GM23338 (cell line): ENCODE results near the gene RBP2. TPM values are rescaled to one million over a fixed set of nuclear protein-coding genes. Genes with fewer than 3 reads are reported as not detected.
A peak's percentile ranks its signal among the peaks of the same experiment; 100 is the strongest.

Source experiments
- ATAC-seq: fragments of 200-7000 bp; cut with Tn5 transposase; 3 replicates; pipeline ENCODE4 v1.9.1; 2020
- DNase-seq: peaks from one replicate; pipeline ENCODE4 v3.0.0-alpha.2; 2015; ENCODE audit warnings: low spot score
- H2AFZ ChIP-seq: fragments of 200-600 bp; sonication (generic); 2 replicates; pipeline ENCODE4 v1.8.0; 2016; ENCODE audit warnings: antibody characterized with exemption, mild to moderate bottlenecking, moderate library complexity
- H3F3A ChIP-seq: fragments of 200-600 bp; sonication (generic); replicated peaks from 2 replicates; pipeline ENCODE4 v1.8.0; 2017; ENCODE audit warnings: antibody characterized with exemption, mixed run types, low read depth
- H3K27ac ChIP-seq: fragments of 200-600 bp; sonication (generic); 2 replicates; pipeline ENCODE4 v1.6.1; 2016; ENCODE audit warnings: low read depth
- H3K27me3 ChIP-seq: fragments of 200-600 bp; sonication (generic); 2 replicates; pipeline ENCODE4 v1.8.0; 2016; ENCODE audit warnings: mild to moderate bottlenecking, mixed run types, moderate library complexity; ENCODE audit not compliant: insufficient read depth
- H3K36me3 ChIP-seq: fragments of 200-600 bp; sonication (generic); 2 replicates; pipeline ENCODE4 v1.8.0; 2016; ENCODE audit warnings: mild to moderate bottlenecking; ENCODE audit not compliant: insufficient read depth
- H3K4me1 ChIP-seq: fragments of 200-600 bp; sonication (generic); 2 replicates; pipeline ENCODE4 v1.8.0; 2016; ENCODE audit warnings: mild to moderate bottlenecking, moderate library complexity; ENCODE audit not compliant: insufficient read depth
- H3K4me2 ChIP-seq: fragments of 200-600 bp; sonication (generic); 2 replicates; pipeline ENCODE4 v1.7.1; 2017; ENCODE audit warnings: mixed run types
- H3K4me3 ChIP-seq: fragments of 200-600 bp; sonication (generic); 2 replicates; pipeline ENCODE4 v1.6.1; 2016; ENCODE audit warnings: mixed run types
- H3K79me2 ChIP-seq: fragments of 200-600 bp; sonication (generic); replicated peaks from 2 replicates; pipeline ENCODE4 v1.8.0; 2017; ENCODE audit warnings: mild to moderate bottlenecking; ENCODE audit not compliant: insufficient read depth
- H3K9me2 ChIP-seq: fragments of 200-600 bp; sonication (generic); 2 replicates; pipeline ENCODE4 v1.8.0; 2017; ENCODE audit not compliant: insufficient read depth
- H4K20me1 ChIP-seq: fragments of 200-600 bp; sonication (generic); replicated peaks from 2 replicates; pipeline ENCODE4 v1.8.0; 2017; ENCODE audit warnings: mild to moderate bottlenecking; ENCODE audit not compliant: insufficient read depth
- H3K27ac Mint-ChIP-seq: 2 replicates; pipeline ENCODE4 v1.8.0; 2020; ENCODE audit warnings: inconsistent platforms, mild to moderate bottlenecking, moderate library complexity, mixed read lengths
- H3K27me3 Mint-ChIP-seq: 3 replicates; pipeline ENCODE4 v1.8.0; 2022; ENCODE audit warnings: low read depth, mild to moderate bottlenecking, moderate library complexity, mixed read lengths, inconsistent platforms; ENCODE audit not compliant: insufficient read depth, poor library complexity
- H3K36me3 Mint-ChIP-seq: 3 replicates; pipeline ENCODE4 v1.8.0; 2021; ENCODE audit warnings: low read depth, mild to moderate bottlenecking, inconsistent platforms, moderate library complexity, mixed read lengths
- H3K4me1 Mint-ChIP-seq: 3 replicates; pipeline ENCODE4 v1.8.0; 2020; ENCODE audit warnings: mild to moderate bottlenecking, inconsistent platforms, mixed read lengths
- H3K4me3 Mint-ChIP-seq: 3 replicates; pipeline ENCODE4 v1.8.0; 2021; ENCODE audit warnings: moderate library complexity, mild to moderate bottlenecking, inconsistent platforms, mixed read lengths
- H3K9me3 Mint-ChIP-seq: 3 replicates; pipeline ENCODE4 v1.8.0; 2020; ENCODE audit warnings: moderate library complexity, mild to moderate bottlenecking, inconsistent platforms, mixed read lengths
- CREB1 ChIP-seq: fragments of 250-450 bp; sonication (Bioruptor Pico); IDR thresholded peaks from 2 replicates; pipeline ENCODE4 v1.5.0; 2020; ENCODE audit warnings: low read depth, mild to moderate bottlenecking, moderate library complexity
- ETS1 ChIP-seq: IDR thresholded peaks from 2 replicates; pipeline ENCODE4 v1.6.1; 2016; ENCODE audit warnings: antibody characterized with exemption
- EZH2phosphoT487 ChIP-seq: fragments of 200-600 bp; sonication (generic); IDR thresholded peaks from one replicate; pipeline ENCODE4 v1.8.1; 2018; ENCODE audit warnings: antibody characterized with exemption; ENCODE audit not compliant: unreplicated experiment
- NANOG ChIP-seq: IDR thresholded peaks from 2 replicates; pipeline ENCODE4 v1.6.1; 2016; ENCODE audit warnings: antibody characterized with exemption, borderline replicate concordance
- POLR2AphosphoS5 ChIP-seq: IDR thresholded peaks from 2 replicates; pipeline ENCODE4 v1.6.1; 2016; ENCODE audit warnings: antibody characterized with exemption, low read depth
- REST ChIP-seq: IDR thresholded peaks from one replicate; pipeline ENCODE4 v1.6.1; 2018; ENCODE audit warnings: antibody characterized with exemption; ENCODE audit not compliant: unreplicated experiment
- STAT1 ChIP-seq: IDR thresholded peaks from one replicate; pipeline ENCODE4 v1.6.1; 2016; ENCODE audit warnings: antibody characterized with exemption; ENCODE audit not compliant: unreplicated experiment
- polyA plus RNA-seq: library from polyadenylated mRNA; unstranded; fragments of >200 nt; fragmentation: Nextera tagmentation; extraction: Ambion mirVana; gene quantifications from 2 replicates; pipeline ENCODE4 v1.2.1, GENCODE V29; 2016
- total RNA-seq: library from RNA; depleted of rRNA; stranded (reverse); fragments of >200 nt; shearing (Covaris generic); gene quantifications from 2 replicates; pipeline ENCODE4 v1.2.3, GENCODE V29; 2014
- TF ChIP-seq, protein P1 (sequence below), 2 experiments: fragments of 200-600 bp in 1 of 2; sonication (generic) in 1 of 2; conservative IDR thresholded peaks; 2 replicates each; pipeline versions ENCODE4 v1.5.1 to v1.6.1; 2016 to 2017; ENCODE audit warnings: antibody characterized with exemption in 2 of 2, low read depth in 2 of 2, mild to moderate bottlenecking in 2 of 2, moderate library complexity in 1 of 2

Gene RBP2
- total and polyA plus RNA-seq, 2 experiments from 2014 or later, result not detected

DNA sequence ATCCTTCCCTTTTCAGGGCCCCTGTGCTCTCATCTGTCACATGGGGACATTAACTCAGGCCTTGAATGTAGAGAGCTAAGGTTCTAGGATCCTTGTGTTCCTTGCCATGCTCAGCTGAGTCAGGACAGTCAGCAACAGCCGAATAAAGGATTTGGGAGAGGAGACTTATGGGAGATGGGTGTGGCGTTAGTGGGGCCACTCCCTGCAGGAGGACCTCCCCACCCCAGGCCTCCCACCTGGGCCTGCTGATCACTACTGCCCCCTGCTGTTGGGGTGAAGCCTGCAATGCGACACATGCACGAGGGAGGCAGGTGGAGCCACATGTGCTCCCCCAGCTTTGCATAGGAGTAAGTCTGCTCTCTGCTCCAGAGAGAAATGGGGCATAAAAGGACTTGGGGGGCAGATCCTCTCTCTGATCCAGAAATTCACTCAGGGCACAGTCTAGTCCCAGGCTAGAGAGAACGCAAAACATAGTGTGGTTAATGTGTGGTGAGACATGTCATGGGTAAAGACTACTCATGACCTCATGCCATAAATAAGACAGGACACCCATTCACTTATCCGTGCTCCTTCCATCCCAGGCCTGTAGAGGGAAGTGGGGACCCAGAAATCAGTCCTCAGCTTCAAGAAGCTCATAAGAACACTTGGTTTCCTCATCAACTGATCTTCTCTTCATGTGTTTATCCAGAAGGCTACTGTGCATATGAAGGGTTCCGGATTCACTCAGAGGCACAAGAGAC is 43.9 kb upstream of the RBP2 start:
- Mint-ChIP-seq H3K4me1 (peaks cover 32% of the 10 kb centered on the region), H3K27ac (no peak overlapping the region), H3K4me3 (no peak overlapping the region), H3K9me3 (no peaks in the 10 kb centered on the region), H3K27me3 (peaks cover 19% of the 10 kb centered on the region), H3K36me3 (peaks cover 5% of the 10 kb centered on the region; the same call in 2 of the 3 replicates)
- Histone ChIP-seq H3K27ac (no peak overlapping the region), H3K36me3 (no peaks in the 10 kb centered on the region), H3K27me3 (0 out of 2 replicates have a peak, but pooled peaks cover 4% of the 10 kb centered on the region), H3K4me1 (peaks cover 21% of the 10 kb centered on the region), H2AFZ (no peak overlapping the region), H4K20me1 (no peaks in the 10 kb centered on the region), H3K79me2 (no peaks in the 10 kb centered on the region), H3K4me3 (no peak overlapping the region), H3K9me2 (0 out of 2 replicates have a peak, but pooled peaks cover 3% of the 10 kb centered on the region), H3F3A (no peaks in the 10 kb centered on the region), H3K4me2 (no peak overlapping the region)
- ATAC-seq (peak; percentile 79), DNase-seq (peak; percentile 76)
- no peak for TF ChIP-seq POLR2AphosphoS5
- TF ChIP-seq, protein P1, sequence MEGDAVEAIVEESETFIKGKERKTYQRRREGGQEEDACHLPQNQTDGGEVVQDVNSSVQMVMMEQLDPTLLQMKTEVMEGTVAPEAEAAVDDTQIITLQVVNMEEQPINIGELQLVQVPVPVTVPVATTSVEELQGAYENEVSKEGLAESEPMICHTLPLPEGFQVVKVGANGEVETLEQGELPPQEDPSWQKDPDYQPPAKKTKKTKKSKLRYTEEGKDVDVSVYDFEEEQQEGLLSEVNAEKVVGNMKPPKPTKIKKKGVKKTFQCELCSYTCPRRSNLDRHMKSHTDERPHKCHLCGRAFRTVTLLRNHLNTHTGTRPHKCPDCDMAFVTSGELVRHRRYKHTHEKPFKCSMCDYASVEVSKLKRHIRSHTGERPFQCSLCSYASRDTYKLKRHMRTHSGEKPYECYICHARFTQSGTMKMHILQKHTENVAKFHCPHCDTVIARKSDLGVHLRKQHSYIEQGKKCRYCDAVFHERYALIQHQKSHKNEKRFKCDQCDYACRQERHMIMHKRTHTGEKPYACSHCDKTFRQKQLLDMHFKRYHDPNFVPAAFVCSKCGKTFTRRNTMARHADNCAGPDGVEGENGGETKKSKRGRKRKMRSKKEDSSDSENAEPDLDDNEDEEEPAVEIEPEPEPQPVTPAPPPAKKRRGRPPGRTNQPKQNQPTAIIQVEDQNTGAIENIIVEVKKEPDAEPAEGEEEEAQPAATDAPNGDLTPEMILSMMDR (conservative IDR thresholded peaks at IDR 0.05; ENCODE audit: low read depth in 2 of 2), result peak; percentile 71 to 93
- TF ChIP-seq STAT1, result no peak
- TF ChIP-seq EZH2phosphoT487, result no peak

DNA sequence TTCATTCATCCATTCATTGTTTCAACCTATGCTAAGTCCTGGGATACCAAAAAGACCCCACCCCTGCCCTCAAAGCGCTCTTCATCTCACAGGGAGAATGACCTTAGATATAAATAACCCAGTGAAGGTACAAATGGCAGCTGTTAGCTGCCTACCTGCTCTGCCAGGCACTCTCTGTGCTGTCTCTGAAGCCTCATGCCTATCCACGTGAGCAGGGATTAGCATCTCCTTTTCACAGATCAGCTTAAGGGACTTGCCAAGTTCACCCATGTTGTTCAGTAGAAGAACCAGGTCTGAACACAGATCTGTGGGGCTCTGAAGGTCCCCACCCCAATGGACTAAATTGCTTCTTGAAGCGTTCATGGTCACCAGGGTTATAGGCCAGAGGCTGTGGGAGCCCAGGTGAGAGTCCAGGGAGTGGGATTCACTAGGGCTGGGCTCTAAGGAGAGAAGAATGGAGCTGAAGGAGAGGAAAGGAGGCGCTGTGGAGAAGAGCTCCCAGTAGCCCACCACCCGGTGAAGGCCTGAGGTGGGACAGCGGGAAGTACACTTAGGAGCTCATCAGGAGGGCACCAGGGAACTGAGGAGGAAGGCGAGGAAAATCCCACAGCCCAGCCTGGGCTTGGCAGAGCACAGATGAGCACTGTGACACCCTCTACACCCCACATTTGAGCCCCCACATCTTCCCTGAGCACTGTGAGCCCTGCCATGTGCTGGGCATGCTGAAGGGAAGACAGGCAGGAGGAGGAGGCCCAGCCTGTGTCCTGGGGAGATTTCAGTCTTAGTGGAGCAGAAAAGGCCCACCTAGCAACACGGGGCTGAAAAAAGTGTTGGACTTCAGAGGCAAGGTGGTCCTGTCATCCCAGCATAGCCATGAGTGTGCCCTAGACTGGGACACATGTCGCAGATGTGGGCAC is 42.9 kb upstream of the RBP2 start:
- Histone ChIP-seq H3K9me2 (0 out of 2 replicates have a peak, but pooled peaks cover 3% of the 10 kb centered on the region), H2AFZ (no peak overlapping the region), H3K4me2 (no peak overlapping the region), H3K4me1 (peaks cover 14% of the 10 kb centered on the region), H4K20me1 (no peaks in the 10 kb centered on the region), H3K27ac (no peak overlapping the region), H3K79me2 (no peaks in the 10 kb centered on the region), H3K27me3 (0 out of 2 replicates have a peak, but pooled peaks cover 3% of the 10 kb centered on the region), H3K4me3 (no peak overlapping the region), H3K36me3 (no peaks in the 10 kb centered on the region), H3F3A (no peaks in the 10 kb centered on the region)
- Mint-ChIP-seq H3K27ac (no peak overlapping the region; the same call in 1 of the 2 replicates), H3K4me1 (peaks cover 23% of the 10 kb centered on the region), H3K27me3 (peaks cover 17% of the 10 kb centered on the region), H3K36me3 (peaks cover 4% of the 10 kb centered on the region; the same call in 2 of the 3 replicates), H3K9me3 (no peaks in the 10 kb centered on the region), H3K4me3 (no peak overlapping the region)
- ATAC-seq (no peak), DNase-seq (no peak)
- TF ChIP-seq CREB1 (CRISPR knock-in tag) (no peak), ETS1 (no peak), NANOG (no peak), EZH2phosphoT487 (no peak), REST (no peak)
- TF ChIP-seq, protein P1 (conservative IDR thresholded peaks at IDR 0.05; ENCODE audit: low read depth in 2 of 2), result no peak
